Progenitor cell of endocrine pancreas (in vitro differentiated cells): ENCODE results near the gene ANKDD1B. TPM values are rescaled to one million over a fixed set of nuclear protein-coding genes. Genes with fewer than 3 reads are reported as not detected.
"Not testable (repeated sequence)": the region's sequence is repeated elsewhere in the genome, so short reads cannot be mapped to it uniquely, and the experiment has no call there.

ENCODE experiments used
- DNase-seq: peaks from one replicate; pipeline ENCODE4 v3.0.0; 2021; ENCODE audit warnings: low spot score; ENCODE audit not compliant: unreplicated experiment
- H3K27ac Mint-ChIP-seq: 2 replicates; pipeline ENCODE4 v1.8.0; 2021; ENCODE audit warnings: mild to moderate bottlenecking, moderate library complexity, mixed read lengths
- H3K27me3 Mint-ChIP-seq: 2 replicates; pipeline ENCODE4 v1.8.0; 2021; ENCODE audit warnings: mixed read lengths
- H3K36me3 Mint-ChIP-seq: 2 replicates; pipeline ENCODE4 v1.8.0; 2022; ENCODE audit warnings: mixed read lengths; ENCODE audit not compliant: insufficient read depth
- H3K4me1 Mint-ChIP-seq: 2 replicates; pipeline ENCODE4 v1.8.0; 2021; ENCODE audit warnings: low read depth, mixed read lengths
- H3K4me3 Mint-ChIP-seq: 2 replicates; pipeline ENCODE4 v1.8.0; 2021; ENCODE audit warnings: low read depth, mild to moderate bottlenecking, moderate library complexity, mixed read lengths
- H3K9me3 Mint-ChIP-seq: 2 replicates; pipeline ENCODE4 v1.8.0; 2021; ENCODE audit warnings: low read depth, mixed read lengths
- CTCF ChIP-seq: fragments of 200-600 bp; sonication (generic); IDR thresholded peaks from one replicate; pipeline ENCODE4 v1.5.0; 2021; ENCODE audit warnings: antibody characterized with exemption, mild to moderate bottlenecking; ENCODE audit not compliant: unreplicated experiment
- total RNA-seq: library from RNA; stranded (reverse); gene quantifications from 2 replicates; pipeline ENCODE4 v1.2.1, GENCODE V29; 2021

Gene ANKDD1B
- total RNA-seq, 1 donor from 2014 or later = 2.8 TPM

DNA sequence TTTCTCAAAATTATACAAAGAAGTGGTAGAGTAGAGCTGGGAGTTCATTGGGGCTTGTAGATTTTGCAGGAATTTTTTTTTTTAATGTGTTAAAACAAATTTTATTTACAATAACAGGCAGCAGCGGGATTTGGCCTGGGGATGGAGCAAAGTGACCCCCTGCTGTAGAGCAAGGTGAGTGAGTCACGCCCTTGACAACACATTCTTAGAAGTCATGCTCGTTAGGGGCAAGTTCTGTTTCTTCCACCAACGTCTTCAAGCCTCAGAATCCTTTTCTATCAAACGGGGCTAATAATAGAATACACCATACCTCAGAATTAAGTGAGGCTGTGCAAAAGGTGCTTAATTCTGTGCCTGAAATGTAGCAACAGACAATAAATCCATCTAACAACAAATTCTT is 1.1 kb upstream of the ANKDD1B start:
- Mint-ChIP-seq H3K27me3 (no peaks in the 10 kb centered on the region), H3K27ac (peak overlapping the region; percentile 98), H3K4me1 (peaks cover 11% of the 10 kb centered on the region), H3K36me3 (peaks cover 4% of the 10 kb centered on the region), H3K4me3 (peak overlapping the region; percentile 81), H3K9me3 (no peaks in the 10 kb centered on the region)
- TF ChIP-seq CTCF = no peak
- DNase-seq = no peak

GRCh38 chr5:75610859-75611310 is 368 bp upstream of the ANKDD1B start:
- not testable (repeated sequence) for H3K36me3 Mint-ChIP-seq, DNase-seq, H3K9me3 Mint-ChIP-seq, H3K27me3 Mint-ChIP-seq
- Mint-ChIP-seq H3K4me1 (peaks cover 11% of the 10 kb centered on the region), H3K27ac (peak overlapping the region; percentile 98), H3K4me3 (peak overlapping the region; percentile 81)

- Mint-ChIP-seq H3K4me1 (peaks cover 20% of the 10 kb centered on the region), H3K36me3 (peaks cover 4% of the 10 kb centered on the region), H3K4me3 (peak overlapping the region; percentile 81), H3K9me3 (no peaks in the 10 kb centered on the region), H3K27me3 (no peaks in the 10 kb centered on the region), H3K27ac (no peak overlapping the region)
- TF ChIP-seq CTCF = no peak
- DNase-seq = no peak
Measured at GRCh38 chr5:75612226-75612569, 945 bp downstream of the ANKDD1B start.

- DNase-seq = no peak
- Mint-ChIP-seq H3K9me3 (no peaks in the 10 kb centered on the region), H3K36me3 (no peaks in the 10 kb centered on the region), H3K27ac (no peak overlapping the region), H3K4me3 (peak overlapping the region; percentile 81), H3K27me3 (no peaks in the 10 kb centered on the region), H3K4me1 (peaks cover 25% of the 10 kb centered on the region)
- no peak for TF ChIP-seq CTCF
Measured at GRCh38 chr5:75612901-75613300, 1.6 kb downstream of the ANKDD1B start.

DNA sequence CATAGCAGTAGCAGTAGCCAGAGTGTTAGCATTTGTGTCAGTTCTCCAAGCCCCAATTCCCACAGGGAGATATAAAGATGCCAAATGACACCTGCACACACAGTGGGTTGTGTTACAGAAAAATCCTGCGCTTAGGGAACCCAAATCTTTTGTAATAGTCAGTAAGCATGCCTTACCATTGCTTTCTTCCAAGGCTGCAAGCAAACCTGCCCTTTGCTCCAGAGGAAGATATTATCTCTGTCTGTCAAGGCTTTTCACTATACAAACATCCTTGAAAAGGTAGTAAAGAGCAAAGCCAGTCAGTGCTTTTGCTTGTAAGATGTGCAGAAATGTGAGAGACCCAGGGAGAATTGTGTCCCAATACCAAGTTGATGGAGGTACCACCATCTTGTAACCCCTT is 2.9 kb downstream of the ANKDD1B start:
- no peak for TF ChIP-seq CTCF
- no peaks in the 10 kb centered on the region for H3K27me3 Mint-ChIP-seq
- no peaks in the 10 kb centered on the region for H3K36me3 Mint-ChIP-seq
- H3K4me1 Mint-ChIP-seq = peaks cover 25% of the 10 kb centered on the region
- no peak overlapping the region for H3K4me3 Mint-ChIP-seq
- H3K27ac Mint-ChIP-seq = no peak overlapping the region
- DNase-seq = no peak
- H3K9me3 Mint-ChIP-seq = no peaks in the 10 kb centered on the region

GRCh38 chr5:75616371-75616881 is 5.2 kb downstream of the ANKDD1B start:
- Mint-ChIP-seq H3K27me3 (no peaks in the 10 kb centered on the region), H3K27ac (peak overlapping the region; percentile 35), H3K36me3 (no peaks in the 10 kb centered on the region), H3K4me1 (peaks cover 26% of the 10 kb centered on the region), H3K4me3 (no peak overlapping the region), H3K9me3 (no peaks in the 10 kb centered on the region)
- no peak for TF ChIP-seq CTCF
- DNase-seq = no peak
